Liver (tissue), 9 donors: Measurements from ENCODE around the gene FAM228A. TPM values are rescaled to one million over a fixed set of nuclear protein-coding genes. Genes with fewer than 3 reads are reported as not detected.

Experiments used
- DNase-seq: peaks from one replicate; pipeline ENCODE4 v3.0.0-alpha.2; 2017; ENCODE audit warnings: low spot score
- H3K27ac ChIP-seq, 2 donors: one replicate each; pipeline ENCODE4 v1.7.0; 2013; ENCODE audit warnings: inconsistent platforms in 2 of 2, low read length in 2 of 2, control low read depth in 1 of 2, low read depth in 1 of 2, mild to moderate bottlenecking in 1 of 2
- H3K27me3 ChIP-seq, 4 donors: one replicate each; pipeline versions ENCODE4 v1.6.1 to v1.7.0; 2013; ENCODE audit warnings: low read length in 3 of 4, inconsistent platforms in 1 of 4, mild to moderate bottlenecking in 1 of 4, moderate library complexity in 1 of 4; ENCODE audit not compliant: control insufficient read depth in 4 of 4, insufficient read depth in 4 of 4
- H3K36me3 ChIP-seq, 4 donors: one replicate each; pipeline versions ENCODE4 v1.6.1 to v1.7.0; 2013; ENCODE audit warnings: low read length in 3 of 4, mild to moderate bottlenecking in 3 of 4, low read depth in 1 of 4, moderate library complexity in 1 of 4; ENCODE audit not compliant: control insufficient read depth in 4 of 4, insufficient read depth in 3 of 4
- H3K4me1 ChIP-seq, 4 donors: one replicate each; pipeline versions ENCODE4 v1.6.1 to v1.7.0; 2013; ENCODE audit warnings: low read length in 3 of 4, mild to moderate bottlenecking in 3 of 4, moderate library complexity in 1 of 4; ENCODE audit not compliant: control insufficient read depth in 4 of 4, insufficient read depth in 4 of 4
- H3K4me3 ChIP-seq, 3 donors: one replicate each; pipeline versions ENCODE4 v1.6.1 to v1.7.0; 2013; ENCODE audit warnings: low read length in 3 of 3, control low read depth in 1 of 3, low read depth in 1 of 3, mild to moderate bottlenecking in 1 of 3
- H3K9ac ChIP-seq, 2 donors: one replicate each; pipeline ENCODE4 v1.7.0; 2013; ENCODE audit warnings: low read length in 2 of 2, mild to moderate bottlenecking in 2 of 2, moderate library complexity in 2 of 2, control low read depth in 1 of 2, low read depth in 1 of 2
- H3K9me3 ChIP-seq, 4 donors: one replicate each; pipeline versions ENCODE4 v1.6.1 to v1.7.0; 2013; ENCODE audit warnings: low read length in 3 of 4; ENCODE audit not compliant: control insufficient read depth in 4 of 4
- EGR1 ChIP-seq, 2 donors: IDR thresholded peaks; 2 replicates each; pipeline ENCODE4 v1.6.1; 2016 to 2018; ENCODE audit warnings: antibody characterized with exemption in 2 of 2, low read depth in 2 of 2
- FOXA1 ChIP-seq: IDR thresholded peaks from 2 replicates; pipeline ENCODE4 v1.6.1; 2016; ENCODE audit warnings: antibody characterized with exemption
- GABPA ChIP-seq, 2 donors: IDR thresholded peaks in 1 of 2; conservative IDR thresholded peaks in 1 of 2; 2 replicates each; pipeline ENCODE4 v1.6.1; 2016; ENCODE audit warnings: antibody characterized with exemption in 2 of 2, mild to moderate bottlenecking in 1 of 2, moderate library complexity in 1 of 2
- HNF4A ChIP-seq, 2 donors: conservative IDR thresholded peaks; 2 replicates each; pipeline ENCODE4 v1.6.1; 2016; ENCODE audit warnings: antibody characterized with exemption in 2 of 2, mild to moderate bottlenecking in 2 of 2
- HNF4G ChIP-seq: IDR thresholded peaks from 2 replicates; pipeline ENCODE4 v1.6.1; 2016; ENCODE audit warnings: antibody characterized with exemption
- JUND ChIP-seq, 2 donors: IDR thresholded peaks; 2 replicates each; pipeline ENCODE4 v1.6.1; 2016; ENCODE audit warnings: antibody characterized with exemption in 2 of 2
- MAX ChIP-seq: IDR thresholded peaks from 2 replicates; pipeline ENCODE4 v1.6.1; 2016; ENCODE audit warnings: antibody characterized with exemption
- NR2F2 ChIP-seq: IDR thresholded peaks from 2 replicates; pipeline ENCODE4 v1.6.1; 2016; ENCODE audit warnings: antibody characterized with exemption
- RAD21 ChIP-seq, 2 donors: IDR thresholded peaks; 2 replicates each; pipeline ENCODE4 v1.6.1; 2016; ENCODE audit warnings: antibody characterized with exemption in 2 of 2, mild to moderate bottlenecking in 2 of 2
- RXRA ChIP-seq, 2 donors: IDR thresholded peaks; 2 replicates each; pipeline ENCODE4 v1.6.1; 2017 to 2018; ENCODE audit warnings: antibody characterized with exemption in 2 of 2, mild to moderate bottlenecking in 1 of 2
- SP1 ChIP-seq: IDR thresholded peaks from 2 replicates; pipeline ENCODE4 v1.6.1; 2018; ENCODE audit warnings: antibody characterized with exemption, mild to moderate bottlenecking
- TAF1 ChIP-seq: conservative IDR thresholded peaks from 2 replicates; pipeline ENCODE4 v1.6.1; 2016; ENCODE audit warnings: antibody characterized with exemption, mild to moderate bottlenecking
- YY1 ChIP-seq: IDR thresholded peaks from 2 replicates; pipeline ENCODE4 v1.6.1; 2016; ENCODE audit warnings: antibody characterized with exemption, mild to moderate bottlenecking
- WGBS: extraction: QIAGEN DNeasy Blood & Tissue Kit; methylation state at CpG from one replicate; pipeline ENCODE4 v1.1.7; 2013; 5-methylcytosine and 5-hydroxymethylcytosine counted together
- polyA plus RNA-seq, 2 donors: library from polyadenylated mRNA; stranded (reverse) in 1 of 2; unstranded in 1 of 2; fragments of 200-250 nt in 1 of 2; fragments of >200 nt in 1 of 2; fragmentation: Nextera tagmentation in 1 of 2; extraction: Ambion mirVana in 1 of 2; gene quantifications; one replicate each; pipeline versions ENCODE4 v1.2.1 to v1.2.3, GENCODE V29; 2013 to 2015
- total RNA-seq, 2 donors: library from RNA; depleted of rRNA; stranded (reverse); fragments of >200 nt; gene quantifications; one replicate each; pipeline ENCODE4 v1.2.3, GENCODE V29; 2014
- TF ChIP-seq, protein P1 (sequence below): IDR thresholded peaks from 2 replicates; pipeline ENCODE4 v1.6.1; 2016; ENCODE audit warnings: antibody characterized with exemption
- TF ChIP-seq, protein P2 (sequence below): fragments of 150-350 bp; IDR thresholded peaks from 2 replicates; pipeline ENCODE4 v1.5.1; 2017; ENCODE audit warnings: improper control_type of control experiment, low read depth, low read length; ENCODE audit not compliant: missing input control
- TF ChIP-seq, protein P3 (sequence below): IDR thresholded peaks from 2 replicates; pipeline ENCODE4 v1.6.1; 2016; ENCODE audit warnings: antibody characterized with exemption
- donor health status: healthy.
- donor health status: healthy.
- donor health status: healthy.
- donor health status: healthy.
- donor health status: healthy.

Gene FAM228A
- total and polyA plus RNA-seq, 4 donors: 0.05 to 0.32 (median 0.18) TPM

DNA sequence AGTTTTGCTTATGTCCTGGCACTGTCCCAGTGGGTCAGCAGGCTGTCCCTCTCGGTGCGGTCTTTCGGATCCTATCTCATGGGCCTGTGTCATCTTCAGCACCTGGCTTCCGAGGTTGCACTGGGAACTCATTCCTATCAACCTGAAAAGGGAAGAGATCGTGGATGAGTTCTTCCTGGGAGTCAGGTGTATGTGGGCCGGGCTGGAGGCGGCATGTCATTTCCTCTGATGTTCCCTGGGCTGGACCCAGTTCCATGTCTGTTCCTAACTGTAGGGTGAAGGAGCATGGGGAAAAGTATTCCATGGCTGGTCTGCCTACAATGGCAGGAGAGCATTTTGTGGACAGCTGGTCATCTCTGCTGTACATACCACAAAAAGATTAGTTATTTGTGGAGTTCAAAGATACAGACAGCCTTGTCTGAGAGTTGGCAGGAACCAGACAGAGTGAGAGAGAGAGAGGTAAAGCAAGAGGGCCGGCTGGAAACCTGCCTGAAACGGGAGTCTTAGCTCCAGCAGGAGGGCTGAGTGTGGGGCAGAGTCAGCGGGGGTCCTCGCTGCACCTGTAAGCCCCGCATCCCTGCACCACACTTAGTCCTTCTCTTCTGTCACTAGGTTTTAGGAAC is 25.2 kb downstream of the FAM228A start:
- no peak overlapping the region for H3K9ac ChIP-seq
- WGBS: 90% methylated on average over 12 of the region's 12 CpGs
- TF ChIP-seq, protein P1, sequence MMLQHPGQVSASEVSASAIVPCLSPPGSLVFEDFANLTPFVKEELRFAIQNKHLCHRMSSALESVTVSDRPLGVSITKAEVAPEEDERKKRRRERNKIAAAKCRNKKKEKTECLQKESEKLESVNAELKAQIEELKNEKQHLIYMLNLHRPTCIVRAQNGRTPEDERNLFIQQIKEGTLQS: no peak
- TF ChIP-seq HNF4A (conservative IDR thresholded peaks at IDR 0.05) (no peak), HNF4G (no peak), GABPA (IDR thresholded peaks at IDR 0.05 in 1 of 2, conservative IDR thresholded peaks at IDR 0.05 in 1 of 2) (no peak), YY1 (no peak), TAF1 (no peak), FOXA1 (no peak), EGR1 (IDR thresholded peaks at IDR 0.05; ENCODE audit: low read depth in 2 of 2) (no peak), MAX (no peak), RXRA (IDR thresholded peaks at IDR 0.05) (no peak), JUND (IDR thresholded peaks at IDR 0.05) (no peak), RAD21 (IDR thresholded peaks at IDR 0.05) (no peak)
- TF ChIP-seq, protein P2, sequence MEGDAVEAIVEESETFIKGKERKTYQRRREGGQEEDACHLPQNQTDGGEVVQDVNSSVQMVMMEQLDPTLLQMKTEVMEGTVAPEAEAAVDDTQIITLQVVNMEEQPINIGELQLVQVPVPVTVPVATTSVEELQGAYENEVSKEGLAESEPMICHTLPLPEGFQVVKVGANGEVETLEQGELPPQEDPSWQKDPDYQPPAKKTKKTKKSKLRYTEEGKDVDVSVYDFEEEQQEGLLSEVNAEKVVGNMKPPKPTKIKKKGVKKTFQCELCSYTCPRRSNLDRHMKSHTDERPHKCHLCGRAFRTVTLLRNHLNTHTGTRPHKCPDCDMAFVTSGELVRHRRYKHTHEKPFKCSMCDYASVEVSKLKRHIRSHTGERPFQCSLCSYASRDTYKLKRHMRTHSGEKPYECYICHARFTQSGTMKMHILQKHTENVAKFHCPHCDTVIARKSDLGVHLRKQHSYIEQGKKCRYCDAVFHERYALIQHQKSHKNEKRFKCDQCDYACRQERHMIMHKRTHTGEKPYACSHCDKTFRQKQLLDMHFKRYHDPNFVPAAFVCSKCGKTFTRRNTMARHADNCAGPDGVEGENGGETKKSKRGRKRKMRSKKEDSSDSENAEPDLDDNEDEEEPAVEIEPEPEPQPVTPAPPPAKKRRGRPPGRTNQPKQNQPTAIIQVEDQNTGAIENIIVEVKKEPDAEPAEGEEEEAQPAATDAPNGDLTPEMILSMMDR: no peak
- TF ChIP-seq, protein P3, sequence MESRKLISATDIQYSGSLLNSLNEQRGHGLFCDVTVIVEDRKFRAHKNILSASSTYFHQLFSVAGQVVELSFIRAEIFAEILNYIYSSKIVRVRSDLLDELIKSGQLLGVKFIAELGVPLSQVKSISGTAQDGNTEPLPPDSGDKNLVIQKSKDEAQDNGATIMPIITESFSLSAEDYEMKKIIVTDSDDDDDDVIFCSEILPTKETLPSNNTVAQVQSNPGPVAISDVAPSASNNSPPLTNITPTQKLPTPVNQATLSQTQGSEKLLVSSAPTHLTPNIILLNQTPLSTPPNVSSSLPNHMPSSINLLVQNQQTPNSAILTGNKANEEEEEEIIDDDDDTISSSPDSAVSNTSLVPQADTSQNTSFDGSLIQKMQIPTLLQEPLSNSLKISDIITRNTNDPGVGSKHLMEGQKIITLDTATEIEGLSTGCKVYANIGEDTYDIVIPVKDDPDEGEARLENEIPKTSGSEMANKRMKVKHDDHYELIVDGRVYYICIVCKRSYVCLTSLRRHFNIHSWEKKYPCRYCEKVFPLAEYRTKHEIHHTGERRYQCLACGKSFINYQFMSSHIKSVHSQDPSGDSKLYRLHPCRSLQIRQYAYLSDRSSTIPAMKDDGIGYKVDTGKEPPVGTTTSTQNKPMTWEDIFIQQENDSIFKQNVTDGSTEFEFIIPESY: no peak
- no peak for DNase-seq
- no peaks in the 10 kb centered on the region for H3K9me3 ChIP-seq
- H3K27ac ChIP-seq: no peak overlapping the region
- H3K36me3 ChIP-seq: peaks cover 6 to 23% (median 19%) of the 10 kb centered on the region in 4 donors
- H3K4me1 ChIP-seq: no peaks in the 10 kb centered on the region
- H3K27me3 ChIP-seq: no peaks in the 10 kb centered on the region
- no peak overlapping the region for H3K4me3 ChIP-seq

GRCh38 chr2:24200799-24201198 is 25.9 kb downstream of the FAM228A start:
- DNase-seq: no peak
- Histone ChIP-seq H3K9me3 (no peaks in the 10 kb centered on the region), H3K9ac (no peak overlapping the region), H3K4me3 (no peak overlapping the region), H3K4me1 (no peaks in the 10 kb centered on the region), H3K36me3 (peaks cover 9 to 29% (median 25%) of the 10 kb centered on the region in 4 donors), H3K27me3 (no peaks in the 10 kb centered on the region), H3K27ac (no peak overlapping the region)
- no peak for TF ChIP-seq GABPA (IDR thresholded peaks at IDR 0.05 in 1 of 2, conservative IDR thresholded peaks at IDR 0.05 in 1 of 2)
- no peak for TF ChIP-seq RXRA (IDR thresholded peaks at IDR 0.05)
- no peak for TF ChIP-seq JUND (IDR thresholded peaks at IDR 0.05)
- TF ChIP-seq NR2F2: no peak
- TF ChIP-seq, protein P2: no peak
- TF ChIP-seq FOXA1: no peak
- TF ChIP-seq TAF1: no peak
- no peak for TF ChIP-seq EGR1 (IDR thresholded peaks at IDR 0.05; ENCODE audit: low read depth in 2 of 2)
- no peak for TF ChIP-seq MAX
- TF ChIP-seq, protein P3: no peak
- TF ChIP-seq, protein P1: no peak
- no peak for TF ChIP-seq SP1
- 96% methylated on average over 3 of the region's 3 CpGs for WGBS
